ENCODE results near the gene NOTCH1.

Gene NOTCH1

DNA sequence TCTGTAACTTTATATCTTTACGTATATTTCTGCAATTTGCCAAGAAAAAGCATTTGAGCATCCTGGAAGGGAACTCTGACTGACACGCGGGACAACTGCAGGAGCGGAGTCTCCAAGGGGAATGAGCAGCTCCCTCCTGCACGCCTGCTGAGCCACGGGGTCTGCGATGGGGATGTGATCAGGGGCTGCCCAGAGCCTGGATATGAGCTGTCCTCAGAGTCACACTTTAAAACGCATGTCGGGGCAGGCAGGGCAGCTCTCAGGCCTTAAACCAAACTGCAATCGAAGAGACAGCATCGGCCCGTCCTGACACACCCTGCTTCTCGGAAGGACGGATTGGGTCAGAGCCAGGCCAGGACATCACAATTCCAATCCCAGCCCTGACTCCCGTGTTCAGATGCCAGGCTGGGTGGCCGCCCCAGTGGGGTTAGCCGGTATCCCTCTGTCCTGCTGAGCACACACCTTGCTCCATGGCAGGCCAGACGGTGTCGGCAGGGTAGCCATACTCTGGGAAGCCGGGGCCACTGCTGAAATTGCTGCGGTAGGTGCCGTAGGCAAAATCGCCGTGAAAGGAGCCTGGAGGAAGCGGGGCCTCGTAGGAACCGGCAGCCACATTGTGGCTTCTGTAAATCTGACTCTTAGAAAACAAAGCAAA is 80.2 kb downstream of the NOTCH1 start:
- TF ChIP-seq POLR2AphosphoS5 (IDR thresholded peaks at IDR 0.05; ENCODE audit: low read depth, low read length) (no peak), TAF1 (IDR thresholded peaks at IDR 0.05; ENCODE audit: borderline replicate concordance, low read depth, low read length) (no peak), POLR2A (IDR thresholded peaks at IDR 0.05; ENCODE audit: low read depth, low read length) (no peak)
- DNase-seq (ENCODE audit: insufficient read length) (no peak), FAIRE-seq (no peak)

DNA sequence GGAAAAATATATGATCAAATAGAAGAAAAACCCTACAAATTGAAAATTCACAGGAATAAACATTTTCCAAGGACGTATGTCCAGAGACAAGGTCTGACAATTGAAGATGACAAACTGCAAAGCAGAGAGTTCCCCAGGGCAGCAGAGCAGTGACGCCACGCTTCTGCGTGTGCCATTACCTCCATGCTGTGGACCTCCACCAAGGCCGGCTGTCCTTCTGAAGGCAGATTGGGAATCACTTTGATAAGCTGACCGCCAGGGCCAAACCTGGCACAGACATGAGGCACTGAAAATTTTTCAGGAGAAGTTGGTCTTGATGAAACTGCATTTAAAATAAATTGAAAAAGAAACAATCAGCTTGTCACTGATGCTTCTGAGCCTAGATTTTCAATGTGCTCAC is 81.6 kb downstream of the NOTCH1 start:
- DNase-seq (ENCODE audit: insufficient read length) (no peak), FAIRE-seq (no peak)
- no peak for TF ChIP-seq POLR2AphosphoS5 (IDR thresholded peaks at IDR 0.05; ENCODE audit: low read depth, low read length)
- no peak for TF ChIP-seq TAF1 (IDR thresholded peaks at IDR 0.05; ENCODE audit: borderline replicate concordance, low read depth, low read length)
- TF ChIP-seq POLR2A (IDR thresholded peaks at IDR 0.05; ENCODE audit: low read depth, low read length): no peak

DNA sequence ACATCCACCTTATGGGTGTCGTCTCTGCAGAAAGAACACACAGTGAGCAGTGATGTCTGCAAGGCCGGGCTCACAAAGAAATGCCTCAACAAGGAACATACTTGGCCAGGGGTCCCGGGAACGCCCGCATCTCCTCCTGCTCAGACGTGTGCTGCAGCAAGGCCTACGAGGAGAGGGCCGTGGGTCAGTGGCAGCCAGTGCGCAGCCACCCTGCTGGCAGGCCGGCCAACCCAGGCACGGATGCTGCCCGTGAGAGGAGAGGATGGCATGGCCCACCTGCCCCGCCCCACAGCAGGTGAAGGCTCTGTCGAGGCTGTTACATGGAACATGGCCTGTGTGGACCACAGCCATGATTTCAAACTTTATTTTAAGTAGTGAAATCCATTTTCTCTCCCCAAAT is 82.3 kb downstream of the NOTCH1 start:
- TF ChIP-seq POLR2AphosphoS5 (IDR thresholded peaks at IDR 0.05; ENCODE audit: low read depth, low read length) (no peak), TAF1 (IDR thresholded peaks at IDR 0.05; ENCODE audit: borderline replicate concordance, low read depth, low read length) (no peak), POLR2A (IDR thresholded peaks at IDR 0.05; ENCODE audit: low read depth, low read length) (no peak)
- FAIRE-seq (no peak), DNase-seq (ENCODE audit: insufficient read length) (no peak)

DNA sequence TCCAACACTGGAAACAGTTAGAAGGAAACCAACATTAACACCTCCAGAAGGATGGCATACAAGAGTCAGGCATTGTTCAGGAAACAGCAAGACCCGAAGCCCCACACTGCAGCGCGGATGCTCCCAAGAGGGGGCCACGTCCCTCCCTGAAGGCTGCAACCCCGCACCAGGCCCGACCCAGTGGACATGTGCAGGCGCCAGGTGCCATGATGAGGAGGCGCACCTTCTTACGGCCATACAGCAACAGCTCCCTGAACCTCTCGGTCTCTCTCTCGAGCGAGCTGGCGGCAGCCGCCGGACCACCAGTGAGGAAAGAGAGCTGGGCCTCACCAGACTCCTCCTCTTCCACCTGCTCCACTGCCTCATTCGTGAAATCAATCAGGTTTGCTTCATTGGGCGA is 83.2 kb downstream of the NOTCH1 start:
- no peak for TF ChIP-seq POLR2A (IDR thresholded peaks at IDR 0.05; ENCODE audit: low read depth, low read length)
- FAIRE-seq: no peak
- no peak for DNase-seq (ENCODE audit: insufficient read length)

DNA sequence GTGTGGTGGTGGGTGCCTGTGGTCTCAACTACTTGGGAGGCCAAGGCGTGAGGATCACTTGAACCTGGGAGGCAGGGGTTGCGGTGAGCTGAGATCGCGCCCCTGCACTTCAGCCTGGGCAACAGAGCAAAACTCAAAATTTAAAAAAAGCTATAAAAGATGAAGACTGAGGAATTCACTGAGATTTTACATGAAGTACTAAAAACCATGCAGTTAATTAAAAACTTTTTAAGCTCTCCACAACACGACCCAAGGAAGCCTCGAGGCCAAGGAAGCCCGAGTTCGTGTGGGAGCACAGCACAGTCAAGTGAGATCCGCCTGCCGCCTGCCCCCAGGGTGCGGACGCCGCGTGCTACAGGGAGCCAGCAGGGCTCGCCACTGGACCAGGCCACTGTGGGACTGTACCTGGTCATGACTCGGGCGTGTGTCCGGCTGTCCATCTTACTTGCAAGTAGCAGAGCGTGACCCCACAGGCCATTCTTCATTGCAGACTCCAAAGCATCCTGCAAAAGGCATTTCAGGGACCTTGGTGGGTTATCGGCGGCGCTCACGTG is 85.0 kb downstream of the NOTCH1 start:
- FAIRE-seq: no peak
- TF ChIP-seq TAF1 (IDR thresholded peaks at IDR 0.05; ENCODE audit: borderline replicate concordance, low read depth, low read length): no peak
- TF ChIP-seq POLR2A (IDR thresholded peaks at IDR 0.05; ENCODE audit: low read depth, low read length): no peak
- TF ChIP-seq POLR2AphosphoS5 (IDR thresholded peaks at IDR 0.05; ENCODE audit: low read depth, low read length): no peak
- DNase-seq (ENCODE audit: insufficient read length): no peak

DNA sequence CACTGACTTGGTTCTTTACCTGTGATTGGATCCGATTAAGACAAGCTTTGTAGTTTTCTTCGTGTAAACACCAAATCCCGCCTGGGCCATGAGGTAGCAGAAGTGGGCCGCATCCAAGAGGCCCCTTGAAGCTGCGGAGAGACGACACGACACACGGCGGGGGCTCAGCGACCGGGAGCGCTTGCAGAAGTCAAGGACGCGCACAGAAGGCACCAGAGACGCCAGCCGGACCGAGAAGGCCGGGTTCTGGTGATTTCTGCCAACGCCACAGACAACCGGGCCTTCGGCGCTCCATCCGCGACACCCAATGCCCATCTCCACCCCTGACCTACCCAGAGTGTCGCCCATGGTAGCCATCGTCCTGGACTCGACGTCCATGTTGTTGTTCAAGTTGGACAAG is 86.4 kb downstream of the NOTCH1 start:
- no peak for DNase-seq (ENCODE audit: insufficient read length)
- FAIRE-seq: no peak
- TF ChIP-seq POLR2AphosphoS5 (IDR thresholded peaks at IDR 0.05; ENCODE audit: low read depth, low read length) (no peak), POLR2A (IDR thresholded peaks at IDR 0.05; ENCODE audit: low read depth, low read length) (no peak), TAF1 (IDR thresholded peaks at IDR 0.05; ENCODE audit: borderline replicate concordance, low read depth, low read length) (no peak)

DNA sequence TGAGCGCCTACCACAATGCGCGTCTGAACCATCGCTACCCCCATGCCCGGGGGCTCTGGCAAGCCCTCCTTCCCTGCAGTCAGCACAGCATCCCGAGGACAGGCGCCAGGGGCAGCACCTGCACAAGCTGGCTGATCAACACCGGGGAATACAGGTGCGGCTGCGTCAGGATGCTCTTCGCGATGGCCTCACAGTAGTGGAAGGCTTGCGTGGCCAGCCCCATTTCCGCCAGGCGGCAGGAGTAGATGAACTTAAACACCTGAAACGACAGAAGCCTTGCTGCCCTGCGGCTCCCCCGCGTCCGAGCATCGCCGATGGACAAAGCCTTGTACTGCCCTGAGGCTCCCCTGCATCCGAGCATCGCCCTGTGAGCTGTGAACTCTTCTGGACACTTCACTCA is 88.5 kb downstream of the NOTCH1 start:
- TF ChIP-seq TAF1 (IDR thresholded peaks at IDR 0.05; ENCODE audit: borderline replicate concordance, low read depth, low read length) (no peak), POLR2AphosphoS5 (IDR thresholded peaks at IDR 0.05; ENCODE audit: low read depth, low read length) (no peak), POLR2A (IDR thresholded peaks at IDR 0.05; ENCODE audit: low read depth, low read length) (no peak)
- FAIRE-seq (no peak), DNase-seq (ENCODE audit: insufficient read length) (no peak)

DNA sequence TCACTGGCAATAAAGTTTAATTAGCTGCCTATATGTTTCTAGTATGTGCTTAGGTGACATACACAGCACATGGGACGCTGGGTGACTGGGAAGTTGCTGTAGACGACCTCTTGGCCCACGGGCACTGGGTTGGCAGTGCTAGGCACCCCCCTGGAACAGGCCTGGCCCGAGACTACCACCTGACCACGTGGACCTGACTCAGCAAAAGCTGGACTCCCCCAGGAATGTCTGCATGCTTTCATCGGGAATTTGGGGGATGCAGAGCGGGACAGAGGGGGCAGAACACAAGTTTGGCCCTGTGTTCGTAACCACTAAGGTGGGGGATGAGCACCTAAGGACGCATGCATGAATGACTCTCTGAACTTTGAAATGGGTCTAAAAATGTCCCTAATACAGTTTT is 89.6 kb downstream of the NOTCH1 start:
- TF ChIP-seq POLR2AphosphoS5 (IDR thresholded peaks at IDR 0.05; ENCODE audit: low read depth, low read length): no peak
- no peak for TF ChIP-seq TAF1 (IDR thresholded peaks at IDR 0.05; ENCODE audit: borderline replicate concordance, low read depth, low read length)
- TF ChIP-seq POLR2A (IDR thresholded peaks at IDR 0.05; ENCODE audit: low read depth, low read length): no peak
- DNase-seq (ENCODE audit: insufficient read length): no peak
- FAIRE-seq: no peak

DNA sequence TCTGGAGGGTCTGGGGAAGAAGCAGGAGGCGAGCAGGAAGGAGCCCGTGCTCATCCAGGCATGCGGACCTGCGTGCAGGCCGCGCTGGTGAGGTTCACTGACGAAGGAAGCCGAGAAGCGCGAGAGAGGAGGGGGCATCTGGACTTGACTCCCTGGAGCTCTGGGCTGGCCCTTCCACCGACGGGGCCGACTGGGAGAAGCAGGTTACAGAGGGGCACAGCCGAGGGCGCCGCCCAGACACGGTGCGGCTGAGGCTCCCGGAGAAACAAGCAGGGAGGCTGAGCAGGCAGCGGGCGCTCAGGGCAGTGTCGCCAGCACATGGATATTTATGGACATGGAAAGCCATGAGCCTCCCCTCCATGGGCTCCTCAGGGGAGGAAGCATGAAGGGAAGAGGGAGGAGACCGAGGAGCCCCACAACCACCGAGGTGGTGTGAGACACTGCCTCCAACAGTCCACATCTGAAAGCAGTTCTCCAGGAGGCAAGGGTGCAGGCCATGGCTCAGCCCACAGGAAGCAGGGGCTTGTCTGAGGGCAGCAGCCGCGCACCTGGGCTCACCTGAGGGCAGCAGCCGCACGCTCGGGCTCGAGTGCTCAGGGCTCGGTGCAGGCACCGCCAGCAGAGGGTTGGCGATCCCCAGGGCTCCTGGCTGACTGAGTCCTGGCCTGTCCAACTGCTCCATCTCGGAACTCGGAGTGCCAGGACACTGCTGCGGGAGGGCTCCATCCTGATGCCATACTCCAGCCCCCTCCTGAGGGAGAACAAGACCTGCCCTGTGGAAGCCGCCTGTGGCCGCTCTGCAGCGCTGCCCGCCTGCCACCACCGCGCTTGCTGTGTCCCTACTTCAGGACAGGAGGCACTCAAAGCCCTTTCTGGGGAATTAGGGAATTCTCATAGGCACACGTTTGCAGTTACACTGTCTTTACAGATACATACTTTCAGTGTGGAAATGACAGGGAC is 90.5 kb downstream of the NOTCH1 start:
- DNase-seq (ENCODE audit: insufficient read length): no peak
- FAIRE-seq: no peak
- no peak for TF ChIP-seq POLR2AphosphoS5 (IDR thresholded peaks at IDR 0.05; ENCODE audit: low read depth, low read length)
- no peak for TF ChIP-seq TAF1 (IDR thresholded peaks at IDR 0.05; ENCODE audit: borderline replicate concordance, low read depth, low read length)
- no peak; the same call in 1 of the 2 replicates for TF ChIP-seq POLR2A (IDR thresholded peaks at IDR 0.05; ENCODE audit: low read depth, low read length)

DNA sequence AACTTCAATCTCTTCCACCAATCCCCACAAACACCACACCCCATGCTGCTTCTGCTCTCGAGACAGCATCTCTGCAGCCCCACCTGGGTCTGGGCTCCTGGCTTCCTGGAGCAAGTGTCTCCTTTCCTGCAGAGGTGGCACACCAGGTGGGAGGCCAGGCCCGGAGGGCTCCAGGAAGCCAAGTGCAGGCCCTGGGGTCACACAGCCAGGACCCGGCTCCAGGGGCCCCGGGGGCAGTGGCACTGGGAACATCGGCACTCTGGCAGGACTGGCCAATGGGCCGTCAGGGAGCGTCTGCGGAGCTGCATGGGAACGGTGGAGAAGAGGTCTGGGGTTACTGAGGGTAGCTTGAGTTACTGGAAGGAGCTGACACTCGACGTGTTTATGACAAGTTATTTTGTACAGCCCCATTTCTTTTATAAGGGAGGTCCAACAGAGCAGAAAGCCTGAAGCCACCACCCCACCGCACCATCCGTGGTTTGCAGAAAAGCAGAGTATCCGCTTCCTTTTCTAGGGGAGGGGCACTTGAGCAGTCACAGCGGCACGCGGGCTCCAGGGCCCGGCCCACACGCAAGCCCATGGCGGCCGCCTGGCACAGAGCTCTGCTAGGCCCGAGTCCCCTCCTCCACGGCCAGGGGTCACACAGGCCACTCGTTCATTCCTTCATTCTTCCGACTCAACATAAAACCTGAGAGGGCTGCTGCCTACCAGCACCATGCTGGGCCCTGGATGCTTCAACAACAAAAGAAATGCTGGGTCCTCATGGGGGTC is 91.6 kb downstream of the NOTCH1 start:
- FAIRE-seq (no peak), DNase-seq (ENCODE audit: insufficient read length) (no peak)
- TF ChIP-seq TAF1 (IDR thresholded peaks at IDR 0.05; ENCODE audit: borderline replicate concordance, low read depth, low read length) (no peak), POLR2AphosphoS5 (IDR thresholded peaks at IDR 0.05; ENCODE audit: low read depth, low read length) (no peak), POLR2A (IDR thresholded peaks at IDR 0.05; ENCODE audit: low read depth, low read length) (no peak)

DNA sequence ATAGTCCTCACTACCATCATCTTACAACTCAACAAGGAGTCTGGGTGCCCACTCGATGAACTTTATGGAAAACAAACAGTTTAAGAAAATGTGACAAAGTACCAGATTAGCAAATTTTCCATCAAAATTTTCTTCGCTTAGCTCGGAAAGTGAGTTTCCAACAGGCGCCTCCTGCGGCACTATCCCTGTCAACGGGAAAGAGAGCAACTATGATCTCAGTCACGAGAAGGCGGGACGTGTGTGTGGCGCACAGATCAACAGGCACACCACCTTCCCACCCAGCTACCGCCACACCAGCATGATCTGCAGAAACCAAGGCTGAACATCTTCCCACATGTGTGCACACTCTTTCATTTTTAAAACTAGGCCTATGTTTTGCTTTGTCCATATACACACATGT is 92.5 kb downstream of the NOTCH1 start:
- DNase-seq (ENCODE audit: insufficient read length): no peak
- FAIRE-seq: no peak
- no peak for TF ChIP-seq POLR2AphosphoS5 (IDR thresholded peaks at IDR 0.05; ENCODE audit: low read depth, low read length)
- no peak for TF ChIP-seq POLR2A (IDR thresholded peaks at IDR 0.05; ENCODE audit: low read depth, low read length)
- TF ChIP-seq TAF1 (IDR thresholded peaks at IDR 0.05; ENCODE audit: borderline replicate concordance, low read depth, low read length): no peak

Data from GM12892 (cell line).